ENCODE data around the gene CES3.
"Not testable (repeated sequence)": the region's sequence is repeated elsewhere in the genome, so short reads cannot be mapped to it uniquely, and the experiment has no call there.

Gene CES3

DNA sequence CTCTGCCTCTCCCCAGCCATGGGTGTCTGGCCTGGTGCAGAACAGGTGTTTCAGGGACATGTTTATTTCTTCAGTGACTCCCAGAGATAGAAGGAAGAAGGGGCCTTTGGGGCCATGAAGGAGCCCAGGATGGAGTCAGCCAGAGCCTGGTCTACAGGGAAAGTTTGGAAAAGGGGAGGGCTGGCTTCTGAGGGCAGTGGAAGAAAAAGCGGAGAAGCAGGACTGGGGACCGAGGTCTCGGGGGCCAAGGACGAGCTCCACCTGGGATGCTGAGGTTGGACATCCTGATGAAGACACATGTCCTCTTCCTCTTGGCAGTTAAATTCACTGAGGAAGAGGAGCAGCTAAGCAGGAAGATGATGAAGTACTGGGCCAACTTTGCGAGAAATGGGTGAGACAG lies 18.1 kb upstream of the CES3 start:
- no peaks in the 10 kb centered on the region for H3K27me3 ChIP-seq (replicated peaks; ENCODE audit: insufficient read depth, low read length)
- H3K4me2 ChIP-seq (ENCODE audit: low read depth, low read length): no peak overlapping the region
- H3K36me3 ChIP-seq (replicated peaks; ENCODE audit: insufficient read depth, low read length): no peaks in the 10 kb centered on the region
- TF ChIP-seq, protein P1, sequence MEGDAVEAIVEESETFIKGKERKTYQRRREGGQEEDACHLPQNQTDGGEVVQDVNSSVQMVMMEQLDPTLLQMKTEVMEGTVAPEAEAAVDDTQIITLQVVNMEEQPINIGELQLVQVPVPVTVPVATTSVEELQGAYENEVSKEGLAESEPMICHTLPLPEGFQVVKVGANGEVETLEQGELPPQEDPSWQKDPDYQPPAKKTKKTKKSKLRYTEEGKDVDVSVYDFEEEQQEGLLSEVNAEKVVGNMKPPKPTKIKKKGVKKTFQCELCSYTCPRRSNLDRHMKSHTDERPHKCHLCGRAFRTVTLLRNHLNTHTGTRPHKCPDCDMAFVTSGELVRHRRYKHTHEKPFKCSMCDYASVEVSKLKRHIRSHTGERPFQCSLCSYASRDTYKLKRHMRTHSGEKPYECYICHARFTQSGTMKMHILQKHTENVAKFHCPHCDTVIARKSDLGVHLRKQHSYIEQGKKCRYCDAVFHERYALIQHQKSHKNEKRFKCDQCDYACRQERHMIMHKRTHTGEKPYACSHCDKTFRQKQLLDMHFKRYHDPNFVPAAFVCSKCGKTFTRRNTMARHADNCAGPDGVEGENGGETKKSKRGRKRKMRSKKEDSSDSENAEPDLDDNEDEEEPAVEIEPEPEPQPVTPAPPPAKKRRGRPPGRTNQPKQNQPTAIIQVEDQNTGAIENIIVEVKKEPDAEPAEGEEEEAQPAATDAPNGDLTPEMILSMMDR (IDR thresholded peaks at IDR 0.05; ENCODE audit: low read length): no peak
- TF ChIP-seq EZH2 (optimal IDR thresholded peaks at IDR 0.05; ENCODE audit: low read depth, low read length) (no peak), EZH2phosphoT487 (IDR thresholded peaks at IDR 0.05; ENCODE audit: low read length) (no peak)
- no peak overlapping the region for H3K27ac ChIP-seq (ENCODE audit: low read length)
- H4K20me1 ChIP-seq (ENCODE audit: insufficient read depth, low read length): no peaks in the 10 kb centered on the region
- no peaks in the 10 kb centered on the region for H3K9me2 ChIP-seq (replicated peaks; ENCODE audit: insufficient read depth, low read length)
- no peak overlapping the region for H3K4me3 ChIP-seq (ENCODE audit: low read length)
- no peaks in the 10 kb centered on the region for H3K4me1 ChIP-seq (ENCODE audit: low read length)
- no peak overlapping the region for H3K9ac ChIP-seq (ENCODE audit: low read length)
- H3K79me2 ChIP-seq (ENCODE audit: low read length): no peaks in the 10 kb centered on the region
- no peaks in the 10 kb centered on the region for H3K9me3 ChIP-seq (replicated peaks; ENCODE audit: insufficient read depth, low read length)
- no peak overlapping the region for H2AFZ ChIP-seq (ENCODE audit: low read length)
- no peak for DNase-seq
- no peaks in the 10 kb centered on the region for H3F3A ChIP-seq (ENCODE audit: insufficient read depth, low read length)

DNA sequence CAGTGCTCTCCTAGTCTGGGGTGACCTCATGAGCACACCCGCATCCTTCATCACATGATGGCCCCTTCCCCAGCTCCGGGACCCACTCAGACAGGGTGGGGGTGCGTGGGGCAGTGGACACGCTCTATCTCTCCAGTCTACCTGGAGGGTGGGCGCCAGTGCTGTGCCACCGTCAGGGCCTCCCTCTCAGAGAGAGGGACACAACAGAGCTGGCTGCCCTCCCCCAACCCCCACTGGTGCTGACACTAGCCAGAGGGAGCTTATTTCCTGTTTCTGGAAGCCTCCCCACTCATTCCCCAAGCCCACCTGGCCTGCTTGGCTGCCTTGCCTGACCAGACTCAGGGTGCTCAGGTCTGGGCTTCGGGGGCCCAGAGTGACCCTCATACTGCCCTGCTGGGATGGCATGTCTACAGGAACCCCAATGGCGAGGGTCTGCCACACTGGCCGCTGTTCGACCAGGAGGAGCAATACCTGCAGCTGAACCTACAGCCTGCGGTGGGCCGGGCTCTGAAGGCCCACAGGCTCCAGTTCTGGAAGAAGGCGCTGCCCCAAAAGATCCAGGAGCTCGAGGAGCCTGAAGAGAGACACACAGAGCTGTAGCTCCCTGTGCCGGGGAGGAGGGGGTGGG lies 17.5 kb upstream of the CES3 start:
- H3K4me2 ChIP-seq (ENCODE audit: low read depth, low read length): no peak overlapping the region
- DNase-seq: no peak
- H3K27me3 ChIP-seq (replicated peaks; ENCODE audit: insufficient read depth, low read length): no peaks in the 10 kb centered on the region; the same call in 1 of the 2 replicates
- no peaks in the 10 kb centered on the region for H4K20me1 ChIP-seq (ENCODE audit: insufficient read depth, low read length)
- no peaks in the 10 kb centered on the region for H3K9me3 ChIP-seq (replicated peaks; ENCODE audit: insufficient read depth, low read length)
- no peak for TF ChIP-seq EZH2phosphoT487 (IDR thresholded peaks at IDR 0.05; ENCODE audit: low read length)
- TF ChIP-seq EZH2 (optimal IDR thresholded peaks at IDR 0.05; ENCODE audit: low read depth, low read length): no peak
- TF ChIP-seq, protein P1 (IDR thresholded peaks at IDR 0.05; ENCODE audit: low read length): no peak
- H3F3A ChIP-seq (ENCODE audit: insufficient read depth, low read length): no peaks in the 10 kb centered on the region
- H3K4me3 ChIP-seq (ENCODE audit: low read length): no peak overlapping the region
- no peaks in the 10 kb centered on the region for H3K36me3 ChIP-seq (replicated peaks; ENCODE audit: insufficient read depth, low read length)
- H3K9me2 ChIP-seq (replicated peaks; ENCODE audit: insufficient read depth, low read length): no peaks in the 10 kb centered on the region
- no peak overlapping the region for H2AFZ ChIP-seq (ENCODE audit: low read length)
- H3K4me1 ChIP-seq (ENCODE audit: low read length): no peaks in the 10 kb centered on the region
- no peaks in the 10 kb centered on the region for H3K79me2 ChIP-seq (ENCODE audit: low read length)
- no peak overlapping the region for H3K27ac ChIP-seq (ENCODE audit: low read length)
- no peak overlapping the region for H3K9ac ChIP-seq (ENCODE audit: low read length)

DNA sequence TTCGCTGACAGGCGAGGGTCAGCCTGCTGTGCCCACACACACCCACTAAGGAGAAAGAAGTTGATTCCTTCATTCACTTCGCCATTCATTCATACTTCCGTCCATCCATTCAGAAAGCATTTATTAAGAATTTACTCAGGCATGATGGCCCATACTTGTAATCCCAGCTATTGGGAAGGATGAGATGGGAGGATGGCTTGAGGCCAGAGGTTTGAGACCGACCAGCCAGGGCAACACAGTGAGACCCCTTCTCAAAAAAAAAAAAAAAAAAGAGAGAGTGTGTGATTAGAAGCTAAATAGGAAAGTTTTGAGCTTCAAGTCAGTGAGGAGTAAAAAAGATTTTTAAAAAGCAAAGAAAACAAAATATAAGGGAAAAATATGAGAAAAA lies 17.0 kb upstream of the CES3 start:
- no peaks in the 10 kb centered on the region for H3F3A ChIP-seq (ENCODE audit: insufficient read depth, low read length)
- no peak overlapping the region for H3K4me2 ChIP-seq (ENCODE audit: low read depth, low read length)
- H3K36me3 ChIP-seq (replicated peaks; ENCODE audit: insufficient read depth, low read length): no peaks in the 10 kb centered on the region
- H3K4me1 ChIP-seq (ENCODE audit: low read length): no peaks in the 10 kb centered on the region
- no peaks in the 10 kb centered on the region; the same call in 1 of the 2 replicates for H3K27me3 ChIP-seq (replicated peaks; ENCODE audit: insufficient read depth, low read length)
- H2AFZ ChIP-seq (ENCODE audit: low read length): no peak overlapping the region
- H3K9me3 ChIP-seq (replicated peaks; ENCODE audit: insufficient read depth, low read length): no peaks in the 10 kb centered on the region
- H3K4me3 ChIP-seq (ENCODE audit: low read length): no peak overlapping the region
- no peak overlapping the region for H3K27ac ChIP-seq (ENCODE audit: low read length)
- no peak for DNase-seq
- TF ChIP-seq, protein P1 (IDR thresholded peaks at IDR 0.05; ENCODE audit: low read length): no peak
- TF ChIP-seq EZH2phosphoT487 (IDR thresholded peaks at IDR 0.05; ENCODE audit: low read length): no peak
- no peak for TF ChIP-seq EZH2 (optimal IDR thresholded peaks at IDR 0.05; ENCODE audit: low read depth, low read length)
- H4K20me1 ChIP-seq (ENCODE audit: insufficient read depth, low read length): no peaks in the 10 kb centered on the region
- no peaks in the 10 kb centered on the region for H3K79me2 ChIP-seq (ENCODE audit: low read length)
- H3K9ac ChIP-seq (ENCODE audit: low read length): no peak overlapping the region
- H3K9me2 ChIP-seq (replicated peaks; ENCODE audit: insufficient read depth, low read length): no peaks in the 10 kb centered on the region

DNA sequence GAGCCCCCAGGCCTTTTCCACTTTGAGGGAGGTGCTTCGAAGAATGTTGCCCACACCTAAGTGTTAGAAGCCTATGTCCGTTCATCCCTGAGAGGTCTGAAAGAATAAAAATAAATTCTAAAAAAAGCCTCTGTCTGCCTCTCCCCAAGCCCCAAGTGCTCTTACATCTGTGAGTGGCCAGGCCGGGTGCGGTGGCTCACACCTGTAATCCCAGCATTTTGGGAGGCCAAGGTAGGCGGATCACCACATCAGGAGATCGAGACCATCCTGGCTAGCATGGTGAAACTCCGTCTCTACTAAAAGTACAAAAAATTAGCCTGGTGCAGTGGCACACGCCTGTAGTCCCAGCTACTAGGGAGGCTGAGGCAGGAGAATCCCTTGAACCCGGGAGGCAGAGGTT lies 16.1 kb upstream of the CES3 start:
- not testable (repeated sequence) for H3F3A ChIP-seq (ENCODE audit: insufficient read depth, low read length); H3K27me3 ChIP-seq (replicated peaks; ENCODE audit: insufficient read depth, low read length); H3K27ac ChIP-seq (ENCODE audit: low read length); H3K9ac ChIP-seq (ENCODE audit: low read length); H3K4me1 ChIP-seq (ENCODE audit: low read length); H3K9me2 ChIP-seq (replicated peaks; ENCODE audit: insufficient read depth, low read length); H3K4me2 ChIP-seq (ENCODE audit: low read depth, low read length); H2AFZ ChIP-seq (ENCODE audit: low read length); DNase-seq; H3K9me3 ChIP-seq (replicated peaks; ENCODE audit: insufficient read depth, low read length); H4K20me1 ChIP-seq (ENCODE audit: insufficient read depth, low read length); H3K36me3 ChIP-seq (replicated peaks; ENCODE audit: insufficient read depth, low read length); H3K79me2 ChIP-seq (ENCODE audit: low read length); H3K4me3 ChIP-seq (ENCODE audit: low read length)

All from MM.1S (cell line).